Esophagus mucosa (tissue), 1 donor: ENCODE results near the gene POLD2. TPM values are rescaled to one million over a fixed set of nuclear protein-coding genes. Genes with fewer than 3 reads are reported as not detected.
"Not testable (repeated sequence)": the region's sequence is repeated elsewhere in the genome, so short reads cannot be mapped to it uniquely, and the experiment has no call there.

Experiments used
- ATAC-seq: fragments of 200-7000 bp; cut with Tn5 transposase; one replicate; pipeline ENCODE4 v1.9.1; 2020
- total RNA-seq: library from RNA; stranded (reverse); gene quantifications from one replicate; pipeline ENCODE4 v1.2.4, GENCODE V29; 2023
- donor health status: DM: yes; HTN: yes; CAD: no.

Gene POLD2
- 104 TPM for total RNA-seq

DNA sequence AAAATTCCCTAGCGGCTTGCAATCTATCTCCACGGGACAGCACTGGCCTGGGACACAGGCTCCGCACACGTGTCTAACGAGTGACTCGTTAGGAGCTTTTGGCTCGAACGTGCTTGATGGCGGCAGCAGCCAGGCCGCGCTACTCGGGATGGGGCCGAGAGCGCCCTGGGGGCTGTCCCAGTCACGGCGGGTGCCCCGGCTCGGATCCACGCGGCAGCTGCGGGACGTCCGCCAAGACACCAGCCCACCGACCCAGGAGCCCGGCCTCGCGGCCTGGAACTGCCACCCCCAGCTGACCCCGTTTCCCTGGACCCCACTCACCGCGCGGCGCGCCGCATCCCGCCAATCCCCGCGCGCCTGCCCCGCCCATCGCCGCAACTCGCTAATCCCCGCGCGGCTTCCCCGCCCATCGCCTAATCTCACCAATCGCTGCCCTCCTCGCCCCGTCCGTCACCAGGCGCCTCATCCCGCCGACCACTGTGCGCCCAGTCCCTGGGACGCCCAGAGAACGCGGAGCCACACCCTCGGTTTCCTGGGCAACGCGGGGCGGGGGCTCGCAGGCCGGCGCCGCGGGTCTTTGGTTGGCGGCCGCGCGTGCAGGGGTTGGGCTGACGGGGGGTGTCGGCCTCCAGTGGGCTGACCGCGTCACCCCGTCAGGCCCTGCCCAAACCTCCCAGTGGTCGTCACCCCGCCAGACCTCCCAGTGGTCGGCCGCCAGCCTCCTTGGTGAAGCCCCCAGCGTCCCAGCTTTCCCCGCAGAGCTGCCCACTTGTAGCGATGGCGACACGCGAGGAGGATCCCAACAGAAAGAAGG lies at the start of gene POLD2:
TSS of gene POLD2 (minus strand) at position 359 of the 814 bp plus-strand sequence. CDS start 1,495 bp downstream, outside the sequence.
- peak; percentile 99 for ATAC-seq

GRCh38 chr7:44172803-44173424 lies 49.6 kb upstream of the POLD2 start:
- no peak for ATAC-seq

DNA sequence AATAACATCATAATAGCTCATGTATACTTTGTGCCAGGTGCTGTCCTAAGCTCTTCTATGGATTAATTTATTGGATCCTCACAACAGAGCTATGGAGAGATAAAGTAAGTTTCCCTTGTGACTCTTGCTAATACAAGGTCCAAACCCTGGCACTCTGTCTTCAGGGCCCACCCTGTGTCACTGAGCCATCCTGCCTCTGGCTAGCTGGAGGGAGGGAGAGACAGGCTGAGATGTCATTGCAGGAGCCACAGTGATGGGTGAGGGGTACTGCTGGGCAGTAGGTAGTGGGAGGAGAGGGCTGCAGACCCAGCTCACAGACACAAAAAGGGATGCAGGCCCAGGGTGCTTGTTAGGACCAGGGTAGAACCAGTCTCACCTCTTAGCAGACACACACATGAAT lies 49.0 kb upstream of the POLD2 start:
- ATAC-seq = no peak

GRCh38 chr7:44171901-44172300 lies 48.6 kb upstream of the POLD2 start:
- ATAC-seq = not testable (repeated sequence)

- ATAC-seq = no peak
Observed at GRCh38 chr7:44167920-44168319, 44.6 kb upstream of the POLD2 start.

DNA sequence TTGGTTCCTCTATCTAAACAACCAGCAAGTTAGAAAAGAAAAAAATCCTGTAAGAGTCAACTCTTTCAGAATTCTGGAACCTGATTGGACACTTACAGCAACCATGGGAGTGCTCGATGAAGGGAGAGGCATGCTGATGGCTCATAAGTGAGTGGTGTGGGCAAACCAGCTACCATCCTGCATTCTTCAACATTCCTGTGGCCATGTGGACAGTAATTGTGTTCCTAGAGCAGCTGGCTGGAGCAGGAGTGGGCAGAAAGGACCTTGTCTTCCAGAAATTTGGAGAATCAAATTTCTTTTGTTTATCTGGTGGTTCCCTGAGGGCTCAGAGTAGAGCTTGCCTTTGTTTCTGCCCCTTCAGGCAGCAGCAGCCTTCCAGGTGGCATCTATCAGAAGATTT lies 40.2 kb upstream of the POLD2 start:
- peak; percentile 61 for ATAC-seq

DNA sequence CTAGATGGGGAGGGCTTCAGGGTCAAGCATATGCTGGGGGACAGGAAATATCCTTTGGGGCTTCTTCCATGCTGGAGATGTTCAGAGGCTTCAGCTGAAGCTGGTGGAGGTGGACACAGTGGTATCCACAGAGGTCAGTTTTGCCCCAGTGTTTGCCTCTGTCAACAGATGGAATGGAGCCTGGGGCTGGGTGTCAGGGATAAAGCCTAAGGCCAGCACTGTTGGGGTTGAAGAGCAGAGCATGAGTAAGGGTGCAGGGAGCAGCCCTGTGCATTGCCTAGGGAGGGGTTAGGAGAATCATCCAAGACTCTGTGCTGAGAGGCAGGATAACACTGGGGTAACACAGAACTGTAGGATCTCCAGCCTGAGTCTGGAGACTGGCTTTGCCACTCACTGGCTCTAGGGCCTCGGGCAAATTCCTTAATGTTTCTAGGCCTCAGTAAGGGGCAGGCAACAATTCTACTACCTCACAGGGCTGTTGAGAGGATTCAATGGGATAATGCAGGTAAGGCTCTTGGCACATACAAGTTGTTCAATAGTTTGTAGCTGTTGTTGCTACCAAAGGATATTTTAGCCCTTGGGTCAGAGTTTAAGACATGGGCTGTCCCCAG lies 39.5 kb upstream of the POLD2 start:
- no peak for ATAC-seq

- ATAC-seq = no peak
Observed at GRCh38 chr7:44162179-44162578, 38.8 kb upstream of the POLD2 start.

GRCh38 chr7:44161371-44161770 lies 38.0 kb upstream of the POLD2 start:
- ATAC-seq = no peak

DNA sequence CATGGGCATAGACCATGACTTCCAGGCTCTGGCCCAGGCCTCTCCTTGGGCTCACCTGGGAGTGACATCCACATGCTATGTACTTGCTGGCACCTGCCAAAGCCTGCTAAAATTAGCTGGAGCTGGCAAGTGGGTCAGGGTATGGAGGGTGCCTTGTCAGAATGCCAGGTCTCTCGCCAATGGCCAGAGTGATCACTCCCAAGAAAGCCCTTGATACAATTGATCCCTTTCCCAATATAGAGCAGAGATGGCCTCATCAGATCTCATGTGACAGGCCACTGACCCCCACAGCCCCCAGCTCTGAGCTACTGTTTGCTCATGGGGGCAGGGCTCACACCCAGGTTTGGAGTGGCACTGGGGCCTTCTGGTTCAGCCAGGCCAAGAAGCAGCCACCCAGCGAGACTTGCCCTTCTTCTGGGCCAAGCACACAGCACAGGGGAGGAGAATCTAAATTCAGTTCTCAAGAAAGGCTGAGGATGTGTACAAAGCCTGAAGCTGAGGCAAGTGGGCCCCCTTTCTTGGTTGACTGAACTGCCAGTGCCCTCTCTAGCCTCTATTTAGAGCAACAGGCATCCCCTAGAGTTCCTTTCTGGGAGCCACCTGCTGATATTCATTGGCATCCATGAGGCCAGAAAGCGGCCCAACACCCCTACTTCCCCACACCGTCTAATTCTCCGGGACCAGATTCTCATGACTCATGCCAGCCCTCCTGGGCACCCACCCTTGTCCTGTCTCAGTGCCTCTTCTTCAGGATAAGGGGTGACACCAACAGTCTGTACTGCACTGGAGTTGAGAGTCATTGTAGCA lies 36.7 kb upstream of the POLD2 start:
- ATAC-seq = no peak

- ATAC-seq = no peak
Observed at GRCh38 chr7:44158873-44159631, 35.7 kb upstream of the POLD2 start.

DNA sequence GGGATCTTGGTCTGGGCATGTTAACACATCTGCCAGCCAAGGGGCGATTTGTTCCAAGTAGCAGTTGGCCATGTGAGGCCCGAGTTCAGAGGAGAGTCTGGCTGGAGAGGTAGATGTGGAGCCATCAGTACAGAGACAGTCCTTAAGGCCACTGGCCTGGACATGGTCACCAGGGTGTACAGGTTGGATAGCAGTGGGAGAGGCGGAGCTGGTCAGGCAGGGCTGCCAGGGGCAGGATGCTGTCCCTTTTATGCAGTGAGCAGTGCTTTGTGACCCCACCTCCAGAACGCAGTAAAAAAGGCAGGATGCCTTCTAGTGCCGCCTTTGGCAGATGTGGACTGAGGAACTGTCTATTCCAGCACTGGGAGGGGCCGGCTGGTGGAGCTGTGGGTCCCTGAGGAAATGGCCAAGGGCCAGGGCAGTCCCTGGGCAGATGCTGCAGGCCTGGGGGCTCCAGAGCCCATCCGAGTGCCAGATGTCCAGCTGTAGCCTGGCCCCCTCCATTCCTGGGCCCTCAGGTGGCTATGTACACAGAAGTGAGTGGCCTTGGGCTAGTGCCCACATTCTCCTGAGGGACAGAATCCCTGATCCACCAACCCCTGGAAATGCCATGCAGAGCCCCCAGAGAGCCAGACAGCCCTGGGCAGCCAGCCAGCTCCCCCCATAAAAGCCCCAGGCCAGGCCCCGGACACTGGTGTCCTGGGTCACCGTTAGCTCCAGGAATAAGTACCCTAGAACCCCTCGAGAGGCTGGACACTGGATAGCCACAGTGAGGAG lies 34.9 kb upstream of the POLD2 start:
- ATAC-seq = no peak

DNA sequence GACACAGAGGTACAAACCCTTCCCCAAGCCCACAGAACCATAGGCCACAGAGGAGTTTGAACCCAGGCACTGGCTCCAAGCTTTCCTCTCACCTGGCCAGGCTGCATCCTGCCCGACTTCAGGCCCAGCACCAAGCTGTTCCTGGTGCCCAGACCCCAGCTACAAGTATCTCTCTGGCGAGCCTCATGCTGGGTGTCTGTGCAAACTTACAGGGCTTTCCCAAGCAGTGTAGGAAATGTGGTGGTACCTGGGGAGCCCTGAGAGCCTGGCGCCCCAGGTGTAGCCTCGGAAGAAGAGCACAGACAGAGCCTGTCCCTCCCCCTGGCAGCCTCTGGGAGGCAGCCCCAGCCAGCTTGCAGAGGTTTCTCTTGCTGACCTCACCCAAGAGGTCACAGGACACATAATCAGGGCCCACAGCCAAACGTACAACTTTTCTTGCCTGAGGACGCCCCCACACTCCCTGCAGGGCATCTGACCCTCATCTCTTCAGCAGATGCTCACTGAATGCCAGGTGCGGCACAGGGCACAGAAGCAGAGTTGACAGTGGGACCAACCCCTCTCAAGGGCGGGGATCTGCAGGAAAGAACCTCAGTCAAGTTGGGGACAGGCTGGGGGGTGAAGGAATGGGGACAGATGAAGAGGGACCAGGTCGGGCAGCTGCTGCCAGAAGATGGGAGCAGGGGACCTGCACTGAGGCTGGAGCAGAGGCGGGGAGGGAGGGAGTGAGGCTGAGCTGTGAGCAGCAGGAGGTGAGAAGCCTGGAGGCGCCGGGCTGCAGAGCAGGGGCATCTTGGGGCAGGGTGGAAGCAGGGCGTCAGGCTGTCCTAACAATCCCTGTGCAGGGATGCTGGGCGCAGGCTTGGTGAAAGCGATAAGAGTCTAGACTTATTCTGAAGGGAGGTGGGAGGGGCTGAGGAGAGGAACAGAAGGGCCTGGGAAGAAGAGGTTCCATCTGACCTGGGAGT lies 34.0 kb upstream of the POLD2 start:
- no peak for ATAC-seq

GRCh38 chr7:44156453-44157010 lies 33.2 kb upstream of the POLD2 start:
- ATAC-seq = no peak

DNA sequence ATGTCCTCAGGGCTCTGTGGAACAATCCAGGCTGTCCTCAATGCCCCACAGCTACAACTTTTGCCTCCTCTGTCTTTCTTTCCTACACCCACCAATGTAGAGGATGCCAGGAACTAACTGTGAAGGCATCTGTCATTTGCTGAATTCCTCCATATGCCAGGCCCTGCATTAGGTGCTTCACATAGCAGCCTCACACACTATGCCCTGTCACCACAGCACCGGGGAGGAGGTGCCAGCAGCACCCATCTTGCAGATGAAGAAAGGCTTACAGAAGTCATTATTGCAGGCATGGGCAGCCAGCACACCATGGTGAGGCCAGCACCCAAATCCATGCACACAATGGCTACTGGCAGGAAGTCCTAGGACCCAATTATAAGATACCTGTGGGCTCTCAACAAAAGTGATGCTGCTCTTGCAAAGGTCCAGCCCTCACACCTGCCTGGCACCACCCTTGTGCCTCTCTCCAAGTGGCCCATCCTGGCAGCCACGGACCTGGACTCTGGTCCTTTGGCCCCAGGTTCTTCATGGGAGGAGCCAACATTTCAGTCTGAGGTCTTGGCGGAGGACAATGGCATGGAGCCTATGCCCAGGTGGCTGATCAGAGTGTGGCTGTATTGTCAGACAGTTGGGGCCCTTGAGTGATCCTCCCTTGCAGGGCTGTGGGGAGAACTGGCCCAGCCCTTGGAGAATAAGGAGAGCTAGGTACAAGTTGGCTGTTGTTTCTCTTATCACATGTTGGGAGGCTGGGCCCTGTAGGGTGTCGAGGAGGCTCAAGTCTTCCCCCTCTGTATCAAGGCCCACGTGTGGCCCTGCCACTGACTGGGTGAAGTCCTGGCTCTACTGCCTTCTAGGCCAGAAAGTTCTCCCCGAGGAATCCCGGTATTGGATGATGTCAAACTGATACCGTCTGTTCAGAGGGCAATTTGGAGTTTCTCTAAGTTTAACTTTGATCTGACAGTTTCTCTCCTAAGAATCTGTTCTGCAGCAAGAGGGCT lies 32.1 kb upstream of the POLD2 start:
- ATAC-seq = no peak

DNA sequence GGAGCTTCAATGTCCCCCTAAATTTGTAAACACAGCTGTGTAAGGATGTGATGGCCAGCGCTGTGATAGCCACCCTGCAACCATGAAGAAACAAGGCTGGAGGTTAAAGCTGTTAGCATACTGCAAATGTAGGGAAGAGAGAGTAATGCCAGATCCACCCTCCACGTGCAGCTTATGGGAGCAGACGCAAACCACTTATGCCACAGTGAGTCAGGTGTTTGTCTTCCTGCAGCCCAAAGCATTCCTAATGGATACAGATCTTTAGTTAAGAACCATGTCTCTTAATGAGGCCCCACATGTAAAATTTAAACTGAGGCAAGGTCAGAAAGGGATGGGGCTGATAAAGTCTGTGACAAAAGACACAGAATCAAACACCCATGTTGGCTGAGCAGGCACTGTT lies 31.4 kb upstream of the POLD2 start:
- ATAC-seq = no peak

GRCh38 chr7:44153948-44154335 lies 30.6 kb upstream of the POLD2 start:
- no peak for ATAC-seq
